Common myeloid progenitor, CD34-positive (primary cell): ENCODE results near the gene SBF2.
A peak's percentile ranks its signal among the peaks of the same experiment; 100 is the strongest.

Experiments
- CTCF ChIA-PET: fragments of 350-600 bp; sonication (Branson Sonifier 250); formaldehyde crosslinking; loops from one replicate; lab custom pipeline; 2021; ENCODE audit warnings: antibody characterized with exemption; lab: Charles Lee
- POLR2A ChIA-PET: fragments of 350-600 bp; sonication (Branson Sonifier 250); formaldehyde crosslinking; loops from one replicate; lab custom pipeline; 2021; ENCODE audit warnings: antibody characterized with exemption; lab: Charles Lee
- DNase-seq, 3 donors: peaks; one replicate each; pipeline versions ENCODE4 v3.0.0 to v3.0.0-alpha.2; 2013
- H3K27ac ChIP-seq, 2 experiments: 1 replicate in 1 of 2; 2 replicates in 1 of 2; pipeline ENCODE4 v1.7.0; 2013; ENCODE audit warnings: inconsistent platforms in 2 of 2, low read length in 2 of 2, mild to moderate bottlenecking in 2 of 2, low read depth in 1 of 2, moderate library complexity in 1 of 2; ENCODE audit not compliant: severe bottlenecking in 2 of 2, insufficient read depth in 1 of 2, poor library complexity in 1 of 2
- H3K27me3 ChIP-seq, 5 experiments: replicated peaks in 2 of 5; 1 replicate in 3 of 5; 2 replicates in 2 of 5; pipeline versions ENCODE4 v1.6.1 to v1.7.0; 2013; ENCODE audit warnings: low read length in 4 of 5, mild to moderate bottlenecking in 2 of 5, moderate library complexity in 2 of 5, inconsistent platforms in 1 of 5; ENCODE audit not compliant: insufficient read depth in 5 of 5, control insufficient read depth in 4 of 5
- H3K36me3 ChIP-seq, 4 experiments: 1 replicate in 2 of 4; 2 replicates in 2 of 4; pipeline versions ENCODE4 v1.6.1 to v1.7.0; 2013; ENCODE audit warnings: low read length in 3 of 4, control low read depth in 1 of 4, mild to moderate bottlenecking in 1 of 4; ENCODE audit not compliant: control insufficient read depth in 4 of 4, insufficient read depth in 4 of 4
- H3K4me1 ChIP-seq, 4 experiments: 1 replicate in 3 of 4; 2 replicates in 1 of 4; pipeline versions ENCODE4 v1.6.1 to v1.7.1; 2013; ENCODE audit warnings: low read length in 3 of 4, mild to moderate bottlenecking in 3 of 4, control low read depth in 1 of 4, inconsistent platforms in 1 of 4, moderate library complexity in 1 of 4; ENCODE audit not compliant: control insufficient read depth in 4 of 4, insufficient read depth in 4 of 4; ENCODE audit errors: control extremely low read depth in 1 of 4
- H3K4me3 ChIP-seq, 7 experiments: 1 replicate in 4 of 7; 2 replicates in 3 of 7; pipeline versions ENCODE4 v1.5.1 to v1.7.0; 2013; ENCODE audit warnings: mild to moderate bottlenecking in 7 of 7, low read length in 6 of 7, moderate library complexity in 6 of 7, inconsistent platforms in 2 of 7, low read depth in 2 of 7, control low read depth in 1 of 7; ENCODE audit not compliant: insufficient read depth in 4 of 7, control insufficient read depth in 1 of 7; ENCODE audit errors: extremely low read depth in 1 of 7
- H3K9me3 ChIP-seq, 5 experiments: 1 replicate in 4 of 5; 2 replicates in 1 of 5; pipeline versions ENCODE4 v1.6.1 to v1.7.1; 2013; ENCODE audit warnings: low read length in 4 of 5, mild to moderate bottlenecking in 2 of 5, inconsistent platforms in 1 of 5, low read depth in 1 of 5, moderate library complexity in 1 of 5; ENCODE audit not compliant: control insufficient read depth in 4 of 5, insufficient read depth in 2 of 5; ENCODE audit errors: control extremely low read depth in 1 of 5
- WGBS: methylation state at CpG from one replicate; pipeline ENCODE4 v1.1.5; 2013; ENCODE audit not compliant: insufficient coverage; 5-methylcytosine and 5-hydroxymethylcytosine counted together

The SBF2 gene

GRCh38 chr11:9757809-9758636 is 536.0 kb downstream of the SBF2 start:
- ChIA-PET POLR2A (no interaction called here), CTCF (interaction anchor here (0.5 to 3.5 kb wide), 16 partner anchors 8 to 608 kb away, joined by 3 to 16 read pairs (median 4); no protein-coding TSS in a partner anchor)
- peak overlapping the region; percentile 55 to 86 (median 75) for H3K4me3 ChIP-seq
- peak; percentile 87 to 95 (median 95) for DNase-seq
- H3K27ac ChIP-seq: peak overlapping the region; percentile 59 to 61
- H3K4me1 ChIP-seq: peaks cover 12 to 64% (median 48%) of the 10 kb centered on the region in 4 experiments
- 2% methylated on average over 59 of the region's 64 CpGs for WGBS
- H3K9me3 ChIP-seq: no peaks in the 10 kb centered on the region
- no peaks in the 10 kb centered on the region for H3K27me3 ChIP-seq
- peaks cover 0 to 3% (median 0%) of the 10 kb centered on the region in 4 experiments for H3K36me3 ChIP-seq

- Histone ChIP-seq H3K9me3 (no peaks in the 10 kb centered on the region), H3K36me3 (peaks cover 0 to 7% (median 2%) of the 10 kb centered on the region in 4 experiments), H3K4me3 (no peak overlapping the region), H3K27ac (no peak overlapping the region), H3K4me1 (peaks cover 12 to 73% (median 48%) of the 10 kb centered on the region in 4 experiments), H3K27me3 (no peaks in the 10 kb centered on the region)
- POLR2A ChIA-PET: no interaction called here
- DNase-seq: no peak
- 98% methylated on average over 6 of the region's 6 CpGs for WGBS
- CTCF ChIA-PET: interaction anchor here (0.6 to 1.4 kb wide), 4 partner anchors 65 to 815 kb away, joined by 3 to 5 read pairs (median 3); no protein-coding TSS in a partner anchor
Observed at GRCh38 chr11:9756878-9757277, 537.1 kb downstream of the SBF2 start.

GRCh38 chr11:9756461-9756860 is 537.6 kb downstream of the SBF2 start:
- 94% methylated on average over 4 of the region's 5 CpGs for WGBS
- ChIA-PET POLR2A (no interaction called here), CTCF (interaction anchor here (0.6 to 1.4 kb wide), 4 partner anchors 64 to 815 kb away, joined by 3 to 5 read pairs (median 3); no protein-coding TSS in a partner anchor)
- Histone ChIP-seq H3K36me3 (peaks cover 0 to 9% (median 3%) of the 10 kb centered on the region in 4 experiments), H3K4me1 (peaks cover 12 to 73% (median 48%) of the 10 kb centered on the region in 4 experiments), H3K4me3 (no peak overlapping the region), H3K9me3 (no peaks in the 10 kb centered on the region), H3K27ac (no peak overlapping the region), H3K27me3 (no peaks in the 10 kb centered on the region)
- DNase-seq: no peak

GRCh38 chr11:9755561-9756185 is 538.3 kb downstream of the SBF2 start:
- peaks cover 0 to 15% (median 5%) of the 10 kb centered on the region in 4 experiments for H3K36me3 ChIP-seq
- no peaks in the 10 kb centered on the region for H3K27me3 ChIP-seq
- H3K4me3 ChIP-seq: peak overlapping the region in 2 of 7 experiments; percentile 18 to 21
- no peaks in the 10 kb centered on the region for H3K9me3 ChIP-seq
- H3K4me1 ChIP-seq: peaks cover 12 to 73% (median 48%) of the 10 kb centered on the region in 4 experiments
- DNase-seq: peak in 2 of 3 donors; percentile 45 to 58
- POLR2A ChIA-PET: no interaction called here
- no peak overlapping the region for H3K27ac ChIP-seq
- WGBS: 13% methylated on average over 7 of the region's 7 CpGs
- CTCF ChIA-PET: interaction anchor here (0.5 to 1.2 kb wide), 4 partner anchors 64 to 571 kb away, joined by 3 read pairs; no protein-coding TSS in a partner anchor

DNA sequence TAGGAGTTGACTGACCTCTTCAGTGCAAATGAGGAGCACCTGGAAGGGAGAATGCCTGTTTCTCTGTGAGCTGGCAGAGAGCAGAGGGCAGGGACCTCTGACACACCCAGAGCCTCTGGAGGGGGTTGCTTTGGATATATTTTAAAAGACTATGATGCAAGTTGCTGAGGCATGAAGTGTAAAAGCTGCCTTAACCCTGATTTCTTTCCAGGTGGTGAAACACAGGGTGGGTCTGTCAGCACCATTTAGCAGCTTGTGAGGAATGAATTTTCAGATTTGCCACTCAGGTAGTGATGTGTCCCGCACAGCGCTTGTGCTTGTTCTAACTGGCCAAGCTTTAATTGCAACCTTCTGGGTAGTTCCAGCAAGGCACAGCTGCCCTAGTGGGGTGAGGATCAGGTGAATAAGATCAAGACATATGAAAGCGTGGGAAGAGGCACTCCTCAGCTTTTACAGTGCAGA is 540.0 kb downstream of the SBF2 start:
- H3K9me3 ChIP-seq: no peaks in the 10 kb centered on the region
- WGBS: 93% methylated on average over 2 of the region's 3 CpGs
- no peak for DNase-seq
- no peak overlapping the region for H3K4me3 ChIP-seq
- ChIA-PET POLR2A (no interaction called here), CTCF (interaction anchor here (0.6 to 1.3 kb wide), 4 partner anchors 141 to 232 kb away, joined by 3 to 4 read pairs (median 4); no protein-coding TSS in a partner anchor)
- H3K36me3 ChIP-seq: peaks cover 0 to 27% (median 11%) of the 10 kb centered on the region in 4 experiments
- no peak overlapping the region for H3K27ac ChIP-seq
- H3K27me3 ChIP-seq: no peaks in the 10 kb centered on the region
- H3K4me1 ChIP-seq: peaks cover 12 to 58% (median 35%) of the 10 kb centered on the region in 4 experiments

- peak in 2 of 3 donors; percentile 59 to 65 for DNase-seq
- Histone ChIP-seq H3K4me3 (no peak overlapping the region), H3K36me3 (peaks cover 0 to 37% (median 11%) of the 10 kb centered on the region in 4 experiments), H3K4me1 (peaks cover 12 to 56% (median 30%) of the 10 kb centered on the region in 4 experiments), H3K9me3 (no peaks in the 10 kb centered on the region), H3K27me3 (no peaks in the 10 kb centered on the region), H3K27ac (no peak overlapping the region)
- 56% methylated on average over 1 of the region's 3 CpGs for WGBS
- ChIA-PET CTCF (interaction anchor here (0.8 kb wide), 1 partner anchor 140 kb away, joined by 3 read pairs; no protein-coding TSS in a partner anchor), POLR2A (no interaction called here)
Observed at GRCh38 chr11:9753021-9753420, 541.0 kb downstream of the SBF2 start.
